CD4-positive, alpha-beta T cell (primary cell): ENCODE measurements around the gene FBXO28. TPM values are rescaled to one million over a fixed set of nuclear protein-coding genes. Genes with fewer than 3 reads are reported as not detected.

Source experiments
- ATAC-seq: fragments of 200-7000 bp; cut with Tn5 transposase; one replicate; pipeline ENCODE4 v1.10.0; 2022; ENCODE audit warnings: mild to moderate bottlenecking; ENCODE audit not compliant: poor library complexity
- CTCF ChIA-PET: fragments of 350-600 bp; sonication (Branson Sonifier 250); formaldehyde crosslinking; loops from one replicate; lab custom pipeline; 2021; ENCODE audit warnings: antibody characterized with exemption, inconsistent platforms; lab: Charles Lee
- POLR2A ChIA-PET: fragments of 350-600 bp; sonication (Branson Sonifier 250); formaldehyde crosslinking; loops from one replicate; lab custom pipeline; 2021; ENCODE audit warnings: antibody characterized with exemption, inconsistent platforms; lab: Charles Lee
- DNase-seq, 14 experiments: peaks; one replicate each; pipeline ENCODE4 v3.0.0-alpha.2; 2013 to 2020; ENCODE audit warnings: mixed read lengths in 2 of 14
- H3K27ac ChIP-seq, 2 donors: one replicate each; pipeline versions ENCODE4 v1.5.1 to v1.7.0; 2013; ENCODE audit warnings: low read length in 2 of 2, low read depth in 1 of 2, mild to moderate bottlenecking in 1 of 2
- H3K27me3 ChIP-seq, 2 experiments: 1 replicate in 1 of 2; 2 replicates in 1 of 2; pipeline versions ENCODE4 v1.6.1 to v1.7.0; 2013; ENCODE audit warnings: low read length in 2 of 2, control low read depth in 1 of 2, mild to moderate bottlenecking in 1 of 2, moderate library complexity in 1 of 2; ENCODE audit not compliant: insufficient read depth in 2 of 2, control insufficient read depth in 1 of 2
- H3K36me3 ChIP-seq: one replicate; pipeline ENCODE4 v1.6.1; 2013; ENCODE audit warnings: low read length, control low read depth; ENCODE audit not compliant: insufficient read depth
- H3K4me1 ChIP-seq: one replicate; pipeline ENCODE4 v1.6.1; 2013; ENCODE audit warnings: low read length, control low read depth; ENCODE audit not compliant: insufficient read depth
- H3K4me3 ChIP-seq: one replicate; pipeline ENCODE4 v1.5.1; 2013; ENCODE audit warnings: mild to moderate bottlenecking, low read length, moderate library complexity
- H3K9me3 ChIP-seq, 2 experiments: 1 replicate in 1 of 2; 2 replicates in 1 of 2; pipeline versions ENCODE4 v1.6.1 to v1.7.0; 2013; ENCODE audit warnings: low read length in 2 of 2, mild to moderate bottlenecking in 2 of 2, control low read depth in 1 of 2, moderate library complexity in 1 of 2; ENCODE audit not compliant: control insufficient read depth in 1 of 2, insufficient read depth in 1 of 2
- H3K27ac Mint-ChIP-seq: one replicate; pipeline ENCODE4 v1.8.0; 2020; ENCODE audit warnings: mixed read lengths
- H3K27me3 Mint-ChIP-seq: one replicate; pipeline ENCODE4 v1.8.0; 2021; ENCODE audit warnings: mixed read lengths
- H3K36me3 Mint-ChIP-seq: one replicate; pipeline ENCODE4 v1.8.0; 2021; ENCODE audit warnings: low read depth, mixed read lengths
- H3K4me1 Mint-ChIP-seq: one replicate; pipeline ENCODE4 v1.8.0; 2021; ENCODE audit warnings: low read depth, mixed read lengths
- H3K4me3 Mint-ChIP-seq: one replicate; pipeline ENCODE4 v1.8.0; 2020; ENCODE audit warnings: mild to moderate bottlenecking, mixed read lengths
- H3K9me3 Mint-ChIP-seq: one replicate; pipeline ENCODE4 v1.8.0; 2020; ENCODE audit warnings: mixed read lengths
- CTCF ChIP-seq: fragments of 200-600 bp; IDR thresholded peaks from one replicate; pipeline ENCODE4 v1.8.0; 2022; ENCODE audit warnings: antibody characterized with exemption, mild to moderate bottlenecking
- intact Hi-C, 2 experiments: fragments of 100-400 bp; cut with DNase I in 1 of 2; cut with micrococcal nuclease in 1 of 2; formaldehyde crosslinking; loops; one replicate each; pipeline versions ENCODE4 v1.15.1 to v1.9.0; 2023 to 2025; cut with DNase I, micrococcal nuclease
- total RNA-seq, 174 experiments: library from RNA in 2 of 174; stranded (reverse) in 2 of 174; gene quantifications; one replicate each; pipeline ENCODE4 v1.2.3 and lab custom pipeline; 2021 to 2026

Gene FBXO28
- total RNA-seq, 2 experiments from 2014 or later = 32.5 to 37.1 TPM

GRCh38 chr1:224114787-224115175, 870 bp downstream of the FBXO28 start:
- peak overlapping the region; percentile 98 for H3K4me3 ChIP-seq

GRCh38 chr1:224116131-224116530, 2.2 kb downstream of the FBXO28 start:
- peaks cover 29% of the 10 kb centered on the region for H3K36me3 Mint-ChIP-seq
- H3K4me1 Mint-ChIP-seq = peaks cover 55% of the 10 kb centered on the region
- Histone ChIP-seq H3K36me3 (peaks cover 19% of the 10 kb centered on the region), H3K9me3 (peaks cover 0 to 2% of the 10 kb centered on the region in 2 experiments), H3K27ac (no peak overlapping the region), H3K27me3 (no peaks in the 10 kb centered on the region), H3K4me3 (no peak overlapping the region), H3K4me1 (peaks cover 17% of the 10 kb centered on the region)
- peak; percentile 25 for ATAC-seq
- no peaks in the 10 kb centered on the region for H3K27me3 Mint-ChIP-seq
- peak overlapping the region; percentile 84 for H3K27ac Mint-ChIP-seq
- DNase-seq = peak in 3 of 14 experiments; percentile 70 to 71 (median 71)
- H3K9me3 Mint-ChIP-seq = no peaks in the 10 kb centered on the region
- intact Hi-C loops = loop anchor here in 1 of 2 experiments (1.0 to 5.0 kb wide), 3 partner anchors 217 to 341 kb away; no protein-coding TSS in a partner anchor
- peak; percentile 74 for TF ChIP-seq CTCF
- ChIA-PET CTCF (interaction anchor here (0.7 to 1.8 kb wide), 5 partner anchors 8 to 341 kb away, joined by 3 to 11 read pairs (median 3); no protein-coding TSS in a partner anchor), POLR2A (interaction anchor here (1.0 to 1.9 kb wide), 5 partner anchors 66 to 342 kb away, joined by 3 to 12 read pairs (median 4); partner anchors contain the start of genes DEGS1 and NVL)
- H3K4me3 Mint-ChIP-seq = peak overlapping the region; percentile 92

More at GRCh38 chr1:224114787-224115175, 870 bp downstream of the FBXO28 start:
- Histone ChIP-seq H3K4me1 (peaks cover 17% of the 10 kb centered on the region), H3K27ac (peak overlapping the region; percentile 91 to 98), H3K9me3 (peaks cover 0 to 2% of the 10 kb centered on the region in 2 experiments), H3K36me3 (peaks cover 14% of the 10 kb centered on the region), H3K27me3 (no peaks in the 10 kb centered on the region)
- CTCF ChIA-PET = interaction anchor here (1.6 kb wide), 1 partner anchor 217 kb away, joined by 3 read pairs; no protein-coding TSS in a partner anchor
- no peaks in the 10 kb centered on the region for H3K27me3 Mint-ChIP-seq
- POLR2A ChIA-PET = interaction anchor here (0.9 to 1.3 kb wide), 5 partner anchors 11 to 320 kb away, joined by 3 to 12 read pairs (median 5); partner anchors contain the start of genes DEGS1, NVL and WDR26
- peaks cover 20% of the 10 kb centered on the region for H3K36me3 Mint-ChIP-seq
- ATAC-seq = peak; percentile 3
- no peaks in the 10 kb centered on the region for H3K9me3 Mint-ChIP-seq
- peak overlapping the region; percentile 84 for H3K27ac Mint-ChIP-seq
- H3K4me1 Mint-ChIP-seq = peaks cover 48% of the 10 kb centered on the region
- DNase-seq = no peak
- intact Hi-C loops = loop anchor here (1.0 to 5.0 kb wide), 5 partner anchors 68 to 1313 kb away; partner anchors contain the start of genes DEGS1 (in 2 of the 2), LBR (in 1 of the 2) and NVL (in 1 of the 2)
- H3K4me3 Mint-ChIP-seq = peak overlapping the region; percentile 92
- TF ChIP-seq CTCF = no peak

GRCh38 chr1:224118688-224119087, 4.8 kb downstream of the FBXO28 start:
- DNase-seq (no peak), ATAC-seq (no peak)
- Histone ChIP-seq H3K4me1 (peaks cover 11% of the 10 kb centered on the region), H3K27ac (no peak overlapping the region), H3K4me3 (no peak overlapping the region), H3K9me3 (peaks cover 0 to 2% of the 10 kb centered on the region in 2 experiments), H3K27me3 (no peaks in the 10 kb centered on the region), H3K36me3 (peaks cover 19% of the 10 kb centered on the region)
- CTCF ChIA-PET = no interaction called here
- intact Hi-C loops = loop anchor here in 1 of 2 experiments (5.0 kb wide), 1 partner anchor 319 kb away; no protein-coding TSS in a partner anchor
- no peak overlapping the region for H3K4me3 Mint-ChIP-seq
- peaks cover 42% of the 10 kb centered on the region for H3K36me3 Mint-ChIP-seq
- TF ChIP-seq CTCF = no peak
- H3K27me3 Mint-ChIP-seq = no peaks in the 10 kb centered on the region
- POLR2A ChIA-PET = no interaction called here
- H3K4me1 Mint-ChIP-seq = peaks cover 61% of the 10 kb centered on the region
- H3K9me3 Mint-ChIP-seq = no peaks in the 10 kb centered on the region
- no peak overlapping the region for H3K27ac Mint-ChIP-seq
